HepG2 (cell line): ENCODE results near the gene KCNMA1. TPM values are rescaled to one million over a fixed set of nuclear protein-coding genes. Genes with fewer than 3 reads are reported as not detected.

Source experiments
- ATAC-seq: fragments of 200-7000 bp; cut with Tn5 transposase; 3 replicates; pipeline ENCODE4 v1.9.1; 2020; ENCODE audit warnings: mild to moderate bottlenecking, moderate library complexity
- BruUV-seq: library from RNA; stranded (reverse); fragments of 400-500 nt; replicated peaks from 2 replicates; lab custom pipeline; 2021; lab: Mats Ljungman, UMichigan
- CTCF ChIA-PET: fragments of 300-600 bp; formaldehyde crosslinking; extraction: SDS; loops from one replicate; lab custom pipeline; 2021; ENCODE audit warnings: low total read pairs, inconsistent platforms, low intra/inter-chr PET ratio; lab: Yijun Ruan, JAX
- POLR2A ChIA-PET: fragments of 350-600 bp; sonication (Branson Sonifier 250); formaldehyde crosslinking; loops from one replicate; lab custom pipeline; 2020; ENCODE audit warnings: antibody characterized with exemption, inconsistent platforms; lab: Yijun Ruan, JAX
- DNase-seq: peaks from one replicate; pipeline ENCODE4 v3.0.0-alpha.2; 2015; ENCODE audit warnings: low spot score
- FAIRE-seq: peaks from 3 replicates; lab custom pipeline; 2011; peaks lifted over from hg19 to GRCh38; lab: Jason Lieb, UNC
- H2AFZ ChIP-seq: one replicate; pipeline ENCODE4 v1.6.1; 2011; ENCODE audit warnings: low read length, inconsistent platforms
- H3K27ac ChIP-seq: fragments of 300-600 bp; 3 replicates; pipeline ENCODE4 v1.8.0; 2011; ENCODE audit warnings: mixed run types, mild to moderate bottlenecking, mixed read lengths, low read length, inconsistent platforms; ENCODE audit not compliant: insufficient read depth; ENCODE audit errors: extremely low read length
- H3K27me3 ChIP-seq, 2 experiments: fragments of 200-600 bp in 1 of 2; 2 replicates in 1 of 2; 3 replicates in 1 of 2; pipeline versions ENCODE4 v1.6.0 to v1.8.0; 2011; ENCODE audit warnings: low read length in 2 of 2, mild to moderate bottlenecking in 2 of 2, moderate library complexity in 2 of 2, inconsistent platforms in 1 of 2; ENCODE audit not compliant: insufficient read depth in 2 of 2, control insufficient read depth in 1 of 2
- H3K36me3 ChIP-seq, 2 experiments: fragments of 200-600 bp in 1 of 2; replicated peaks in 1 of 2; 2 replicates in 1 of 2; 3 replicates in 1 of 2; pipeline versions ENCODE4 v1.5.1 to v1.8.0; 2011; ENCODE audit warnings: low read length in 2 of 2, inconsistent platforms in 1 of 2; ENCODE audit not compliant: insufficient read depth in 2 of 2, control insufficient read depth in 1 of 2
- H3K4me1 ChIP-seq: 2 replicates; pipeline ENCODE4 v1.5.1; 2012; ENCODE audit warnings: low read length, inconsistent platforms; ENCODE audit not compliant: insufficient read depth
- H3K4me2 ChIP-seq: 2 replicates; pipeline ENCODE4 v1.6.0; 2011; ENCODE audit warnings: low read depth, low read length, inconsistent platforms
- H3K4me3 ChIP-seq, 3 experiments: fragments of 200-600 bp in 1 of 3; sonication (generic), shearing (Covaris generic) in 1 of 3; replicated peaks in 1 of 3; 2 replicates each; pipeline ENCODE4 v1.5.1; 2011 to 2016; ENCODE audit warnings: low read length in 3 of 3, inconsistent platforms in 2 of 3, low read depth in 2 of 3, mild to moderate bottlenecking in 2 of 3, control low read depth in 1 of 3, mixed read lengths in 1 of 3; ENCODE audit not compliant: insufficient read depth in 1 of 3
- H3K79me2 ChIP-seq: one replicate; pipeline ENCODE4 v1.6.1; 2011; ENCODE audit warnings: low read length, inconsistent platforms; ENCODE audit not compliant: insufficient read depth
- H3K9ac ChIP-seq: 2 replicates; pipeline ENCODE4 v1.6.0; 2011; ENCODE audit warnings: mild to moderate bottlenecking, low read depth, low read length, inconsistent platforms; ENCODE audit not compliant: insufficient read depth
- H3K9me3 ChIP-seq: 2 replicates; pipeline ENCODE4 v1.5.1; 2012; ENCODE audit warnings: mild to moderate bottlenecking, low read length
- H4K20me1 ChIP-seq: 2 replicates; pipeline ENCODE4 v1.6.0; 2011; ENCODE audit warnings: inconsistent platforms, mild to moderate bottlenecking, low read length, moderate library complexity; ENCODE audit not compliant: insufficient read depth
- HDAC1 ChIP-seq: sonication (generic); formaldehyde crosslinking; IDR thresholded peaks from 2 replicates; pipeline ENCODE4 v1.5.1; 2020; ENCODE audit warnings: mild to moderate bottlenecking, missing genetic modification reagents
- IRF2 ChIP-seq: IDR thresholded peaks from 2 replicates; pipeline ENCODE4 v1.6.1; 2018; ENCODE audit warnings: missing genetic modification reagents, missing compliant biosample characterization
- NFKBIZ ChIP-seq: IDR thresholded peaks from 2 replicates; pipeline ENCODE4 v1.6.1; 2018; ENCODE audit warnings: missing genetic modification reagents, missing compliant biosample characterization
- NR2F6 ChIP-seq, 2 experiments: IDR thresholded peaks; 2 replicates each; pipeline ENCODE4 v1.6.1; 2016; ENCODE audit warnings: antibody characterized with exemption in 1 of 2, mild to moderate bottlenecking in 1 of 2
- RXRB ChIP-seq: IDR thresholded peaks from 2 replicates; pipeline ENCODE4 v1.6.1; 2016; ENCODE audit warnings: borderline replicate concordance, missing genetic modification reagents, missing compliant biosample characterization
- SMAD3 ChIP-seq: sonication (generic); formaldehyde crosslinking; IDR thresholded peaks from 2 replicates; pipeline ENCODE4 v1.4.0; 2020; ENCODE audit warnings: missing genetic modification reagents
- STAT5B ChIP-seq: sonication (generic); formaldehyde crosslinking; IDR thresholded peaks from 2 replicates; pipeline ENCODE4 v1.4.0; 2020; ENCODE audit warnings: missing genetic modification reagents
- ZHX1 ChIP-seq: sonication (generic); formaldehyde crosslinking; IDR thresholded peaks from 2 replicates; pipeline ENCODE4 v1.8.1; 2022; ENCODE audit warnings: low read depth, mild to moderate bottlenecking, missing genetic modification reagents
- ZNF224 ChIP-seq: sonication (generic); formaldehyde crosslinking; IDR thresholded peaks from 2 replicates; pipeline ENCODE4 v1.5.0; 2020; ENCODE audit warnings: mild to moderate bottlenecking, missing genetic modification reagents
- ZNF549 ChIP-seq: sonication (generic); formaldehyde crosslinking; IDR thresholded peaks from 2 replicates; pipeline ENCODE4 v1.5.0; 2020; ENCODE audit warnings: missing genetic modification reagents
- WGBS: methylation state at CpG from one replicate; pipeline ENCODE4 v1.1.6; 2017; ENCODE audit warnings: low lambda C conversion rate; 5-methylcytosine and 5-hydroxymethylcytosine counted together
- in situ Hi-C: cut with HindIII; loops from 2 replicates; pipeline ENCODE4 v1.10.0; 2017; ENCODE audit warnings: low pct_unique_long_range_greater_than_20kb; ENCODE audit not compliant: extremely low pct_ligation_motif_present
- intact Hi-C: fragments of 100-400 bp; cut with micrococcal nuclease; formaldehyde crosslinking; loops from one replicate; pipeline ENCODE4 v1.10.0; 2022; ENCODE audit not compliant: unreplicated experiment
- polyA plus RNA-seq, 8 experiments: library from polyadenylated mRNA; depleted of rRNA in 3 of 8; stranded (reverse) in 7 of 8; unstranded in 1 of 8; fragments of >200 nt; fragmentation: Illumina TruSeq in 4 of 8; extraction: Trizol in 4 of 8; gene quantifications; 2 replicates each; pipeline versions ENCODE4 v1.2.1 to v1.2.3, GENCODE V29; 2011 to 2016; ENCODE audit warnings: low read depth in 4 of 8, missing spikeins in 1 of 8, mixed read lengths in 1 of 8; ENCODE audit not compliant: insufficient read depth in 1 of 8
- total RNA-seq, 5 experiments: library from RNA; depleted of rRNA; stranded (reverse); fragments of >200 nt; fragmentation: Illumina TruSeq; extraction: Trizol; gene quantifications; 2 replicates each; pipeline ENCODE4 v1.2.3, GENCODE V29; 2016; ENCODE audit warnings: low read depth in 1 of 5
- TF ChIP-seq, protein P1 (sequence below): IDR thresholded peaks from 2 replicates; pipeline ENCODE4 v1.6.1; 2016; ENCODE audit warnings: control low read depth

The KCNMA1 gene
- total and polyA plus RNA-seq, 2 of the 13 experiments (the other 11 are each of a cell fraction or from before 2014, with no cell fraction given), result 0.02 TPM; not detected in 1

DNA sequence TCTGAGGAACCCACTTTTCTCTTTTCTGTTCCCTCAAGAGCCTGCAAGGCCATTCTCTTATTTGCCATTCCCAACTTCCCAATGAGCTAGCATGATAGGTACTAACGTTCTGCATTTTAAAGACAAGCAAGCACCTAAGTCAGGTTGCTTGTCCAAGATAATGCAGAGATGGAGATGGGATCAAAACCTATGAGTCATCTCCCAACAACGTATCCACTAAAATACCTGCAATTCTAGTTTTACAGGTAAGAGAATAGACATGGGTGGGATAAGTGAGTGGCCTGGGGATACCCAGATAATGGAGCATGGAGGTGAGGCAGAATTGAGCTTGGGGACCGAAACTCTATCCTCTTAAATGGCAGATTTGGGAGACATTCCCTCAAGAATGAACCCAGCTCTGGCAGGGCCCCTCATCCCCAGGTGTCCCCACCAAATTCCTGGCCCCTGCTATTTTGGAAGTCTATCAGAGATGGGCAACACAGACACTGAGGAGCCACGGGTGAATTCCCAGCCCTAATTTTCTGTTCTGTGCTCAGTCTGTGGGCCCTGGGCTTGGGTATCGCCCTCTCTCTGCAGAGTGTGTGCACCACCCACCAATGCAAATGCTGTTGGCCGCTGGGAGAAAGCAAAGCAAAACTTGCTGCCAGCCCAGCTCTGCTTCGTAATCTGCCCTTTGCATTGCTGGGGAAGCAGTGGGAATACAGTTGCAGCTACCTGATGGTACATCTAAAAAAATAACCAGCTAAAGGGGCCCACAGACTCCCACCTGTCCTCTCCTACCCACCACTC lies 98.3 kb downstream of the KCNMA1 start:
- Histone ChIP-seq H3K4me2 (no peak overlapping the region), H3K27ac (no peak overlapping the region), H4K20me1 (no peaks in the 10 kb centered on the region), H3K27me3 (peaks cover 0 to 4% of the 10 kb centered on the region in 2 experiments; a peak in 1 of 5 replicates), H3K4me3 (no peak overlapping the region), H3K4me1 (no peaks in the 10 kb centered on the region), H3K9me3 (no peaks in the 10 kb centered on the region), H3K36me3 (no peaks in the 10 kb centered on the region), H3K79me2 (no peaks in the 10 kb centered on the region), H2AFZ (no peak overlapping the region), H3K9ac (no peak overlapping the region)
- no peak for TF ChIP-seq NFKBIZ
- no peak for TF ChIP-seq IRF2 (CRISPR knock-in tag)
- TF ChIP-seq, protein P1, sequence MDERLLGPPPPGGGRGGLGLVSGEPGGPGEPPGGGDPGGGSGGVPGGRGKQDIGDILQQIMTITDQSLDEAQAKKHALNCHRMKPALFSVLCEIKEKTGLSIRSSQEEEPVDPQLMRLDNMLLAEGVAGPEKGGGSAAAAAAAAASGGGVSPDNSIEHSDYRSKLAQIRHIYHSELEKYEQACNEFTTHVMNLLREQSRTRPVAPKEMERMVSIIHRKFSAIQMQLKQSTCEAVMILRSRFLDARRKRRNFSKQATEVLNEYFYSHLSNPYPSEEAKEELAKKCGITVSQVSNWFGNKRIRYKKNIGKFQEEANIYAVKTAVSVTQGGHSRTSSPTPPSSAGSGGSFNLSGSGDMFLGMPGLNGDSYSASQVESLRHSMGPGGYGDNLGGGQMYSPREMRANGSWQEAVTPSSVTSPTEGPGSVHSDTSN, result no peak
- TF ChIP-seq ZNF549 (CRISPR knock-in tag), result no peak
- no peak for TF ChIP-seq ZHX1 (CRISPR knock-in tag)
- TF ChIP-seq SMAD3 (CRISPR knock-in tag), result no peak
- TF ChIP-seq STAT5B, result no peak
- TF ChIP-seq RXRB, result no peak
- no peak for TF ChIP-seq ZNF224 (CRISPR knock-in tag)
- no peak for TF ChIP-seq HDAC1 (CRISPR knock-in tag)
- no peak for TF ChIP-seq NR2F6 (IDR thresholded peaks at IDR 0.05)
- TF ChIP-seq NR2F6 (CRISPR knock-in tag; IDR thresholded peaks at IDR 0.05), result no peak
- DNase-seq (no peak), ATAC-seq (no peak), FAIRE-seq (no peak)
- BruUV-seq, result no TSS peak
- ChIA-PET POLR2A (no interaction called here), CTCF (no interaction called here)
- intact Hi-C loops, result no loop called here
- 4% methylated on average over 5 of the region's 7 CpGs for WGBS
- in situ Hi-C loops, result no loop called here
